PFSK-1 (cell line): ENCODE measurements around the gene COA8.

Experiments
- FOXP2 ChIP-seq: optimal IDR thresholded peaks from 2 replicates; pipeline ENCODE3; 2011; ENCODE audit warnings: borderline replicate concordance, control low read depth, inconsistent platforms; ENCODE audit not compliant: insufficient read depth; ENCODE audit errors: extremely low read length, extremely low read depth
- POLR2AphosphoS5 ChIP-seq: IDR thresholded peaks from 2 replicates; pipeline ENCODE4 v1.6.1; 2012; ENCODE audit warnings: low read depth, mild to moderate bottlenecking, control low read depth, low read length, moderate library complexity
- REST ChIP-seq, 2 experiments: IDR thresholded peaks; 2 replicates each; pipeline versions ENCODE4 v1.6.1 to v1.8.0; 2011 to 2012; ENCODE audit warnings: low read depth in 2 of 2, low read length in 2 of 2, control low read depth in 1 of 2, inconsistent platforms in 1 of 2, mild to moderate bottlenecking in 1 of 2, moderate library complexity in 1 of 2; ENCODE audit not compliant: insufficient read depth in 1 of 2
- SIN3A ChIP-seq: IDR thresholded peaks from 2 replicates; pipeline ENCODE4 v1.6.1; 2012; ENCODE audit warnings: mild to moderate bottlenecking, low read length, moderate library complexity, borderline replicate concordance; ENCODE audit not compliant: insufficient read depth
- TAF1 ChIP-seq: IDR thresholded peaks from 2 replicates; pipeline ENCODE4 v1.6.1; 2012; ENCODE audit warnings: low read length, control low read depth, borderline replicate concordance; ENCODE audit not compliant: insufficient read depth

Gene COA8

GRCh38 chr14:103528587-103529382 lies 34.0 kb upstream of the COA8 start, which contains the start of gene TRMT61A:
Gene TRMT61A (plus strand): TSS chr14:103529196. CDS start chr14:103529979, 783 bp downstream.
- TF ChIP-seq SIN3A (peak; percentile 31; the same call in 1 of the 2 replicates), REST (IDR thresholded peaks at IDR 0.05; ENCODE audit: insufficient read depth in 1 of 2, low read depth in 2 of 2, low read length in 2 of 2) (0 out of 4 replicates have a peak, but pooled peaks of 1 of the 2 experiments have one; percentile 18), TAF1 (no peak), FOXP2 (no peak), POLR2AphosphoS5 (no peak; the same call in 1 of the 2 replicates)

GRCh38 chr14:103529383-103530365 lies 33.1 kb upstream of the COA8 start:
- no peak for TF ChIP-seq POLR2AphosphoS5
- no peak for TF ChIP-seq REST (IDR thresholded peaks at IDR 0.05; ENCODE audit: insufficient read depth in 1 of 2, low read depth in 2 of 2, low read length in 2 of 2)
- TF ChIP-seq TAF1 = no peak
- TF ChIP-seq FOXP2 = no peak
- no peak for TF ChIP-seq SIN3A

GRCh38 chr14:103530390-103530789 lies 32.4 kb upstream of the COA8 start:
- TF ChIP-seq REST (IDR thresholded peaks at IDR 0.05; ENCODE audit: insufficient read depth in 1 of 2, low read depth in 2 of 2, low read length in 2 of 2) (peak; percentile 93 to 94), TAF1 (no peak), SIN3A (peak; percentile 33; the same call in 1 of the 2 replicates), POLR2AphosphoS5 (no peak), FOXP2 (no peak)

GRCh38 chr14:103530831-103531230 lies 31.9 kb upstream of the COA8 start:
- TF ChIP-seq POLR2AphosphoS5 (no peak), FOXP2 (no peak), SIN3A (no peak), REST (IDR thresholded peaks at IDR 0.05; ENCODE audit: insufficient read depth in 1 of 2, low read depth in 2 of 2, low read length in 2 of 2) (no peak), TAF1 (no peak)
